Keratinocyte (primary cell): ENCODE measurements around the gene EEF1AKMT2. TPM values are rescaled to one million over a fixed set of nuclear protein-coding genes. Genes with fewer than 3 reads are reported as not detected.

Experiments used
- DNase-seq: peaks from one replicate; pipeline ENCODE4 v3.0.0-alpha.2; 2011; ENCODE audit warnings: low read depth, missing footprints, low spot score
- FAIRE-seq: peaks from 2 replicates; lab custom pipeline; 2011; peaks lifted over from hg19 to GRCh38; lab: Jason Lieb, UNC
- H2AFZ ChIP-seq: 2 replicates; pipeline ENCODE4 v1.6.0; 2012; ENCODE audit warnings: low read length, control low read depth, inconsistent platforms; ENCODE audit not compliant: control insufficient read depth
- H3K27ac ChIP-seq: 2 replicates; pipeline ENCODE4 v1.5.1; 2011; ENCODE audit warnings: low read length; ENCODE audit not compliant: control insufficient read depth, insufficient read depth
- H3K27me3 ChIP-seq: 3 replicates; pipeline ENCODE4 v1.6.0; 2011; ENCODE audit warnings: low read length; ENCODE audit not compliant: control insufficient read depth, insufficient read depth; ENCODE audit errors: extremely low read depth
- H3K36me3 ChIP-seq, 2 experiments: 2 replicates in 1 of 2; 3 replicates in 1 of 2; pipeline ENCODE4 v1.5.1; 2011; ENCODE audit warnings: low read length in 2 of 2, mild to moderate bottlenecking in 1 of 2; ENCODE audit not compliant: control insufficient read depth in 2 of 2, insufficient read depth in 2 of 2; ENCODE audit errors: extremely low read depth in 1 of 2
- H3K4me1 ChIP-seq: 3 replicates; pipeline ENCODE4 v1.5.1; 2011; ENCODE audit warnings: low read length; ENCODE audit not compliant: control insufficient read depth, insufficient read depth; ENCODE audit errors: extremely low read depth
- H3K4me2 ChIP-seq: 3 replicates; pipeline ENCODE4 v1.6.0; 2011; ENCODE audit warnings: low read depth, low read length; ENCODE audit not compliant: control insufficient read depth, insufficient read depth; ENCODE audit errors: extremely low read depth
- H3K4me3 ChIP-seq, 3 experiments: fragments of 200-600 bp in 1 of 3; sonication (generic) in 1 of 3; 2 replicates in 2 of 3; 3 replicates in 1 of 3; pipeline ENCODE4 v1.5.1; 2011 to 2016; ENCODE audit warnings: low read length in 3 of 3, mild to moderate bottlenecking in 3 of 3, control low read depth in 2 of 3, inconsistent platforms in 1 of 3, low read depth in 1 of 3, mixed read lengths in 1 of 3, mixed run types in 1 of 3, moderate library complexity in 1 of 3; ENCODE audit not compliant: control insufficient read depth in 2 of 3, insufficient read depth in 2 of 3; ENCODE audit errors: extremely low read depth in 1 of 3
- H3K79me2 ChIP-seq: 2 replicates; pipeline ENCODE4 v1.6.0; 2012; ENCODE audit warnings: low read length; ENCODE audit not compliant: control insufficient read depth, insufficient read depth
- H3K9ac ChIP-seq: 3 replicates; pipeline ENCODE4 v1.6.0; 2011; ENCODE audit warnings: low read length; ENCODE audit not compliant: control insufficient read depth, insufficient read depth; ENCODE audit errors: extremely low read depth
- H3K9me1 ChIP-seq: 3 replicates; pipeline ENCODE4 v1.6.0; 2011; ENCODE audit warnings: low read length; ENCODE audit not compliant: control insufficient read depth, insufficient read depth; ENCODE audit errors: extremely low read depth
- H3K9me3 ChIP-seq: 2 replicates; pipeline ENCODE4 v1.5.1; 2012; ENCODE audit warnings: low read depth, low read length; ENCODE audit not compliant: control insufficient read depth
- H4K20me1 ChIP-seq: 3 replicates; pipeline ENCODE4 v1.6.0; 2011; ENCODE audit warnings: low read length; ENCODE audit not compliant: control insufficient read depth, insufficient read depth; ENCODE audit errors: extremely low read depth
- EZH2 ChIP-seq: IDR thresholded peaks from one replicate; pipeline ENCODE4 v1.6.1; 2012; ENCODE audit warnings: inconsistent platforms, mild to moderate bottlenecking, low read length, moderate library complexity
- dilution Hi-C: fragments of 300-500 bp; cut with MboI; formaldehyde crosslinking; loops from one replicate; pipeline ENCODE4 v1.7.0; 2020; ENCODE audit warnings: low sequenced_read_pairs; ENCODE audit not compliant: extremely low pct_ligation_motif_present
- polyA plus RNA-seq, 5 experiments: library from polyadenylated mRNA; depleted of rRNA in 3 of 5; stranded (reverse) in 3 of 5; stranded (forward) in 1 of 5; unstranded in 1 of 5; fragments of >200 nt; gene quantifications; 1 replicate in 1 of 5; 2 replicates in 3 of 5; 3 replicates in 1 of 5; pipeline versions ENCODE4 v1.2.1 to v1.2.3, GENCODE V29; 2011 to 2012; ENCODE audit warnings: missing spikeins in 2 of 5, low read depth in 1 of 5, low replicate concordance in 1 of 5
- TF ChIP-seq, protein P1 (sequence below), 3 experiments: IDR thresholded peaks in 1 of 3; conservative IDR thresholded peaks in 1 of 3; optimal IDR thresholded peaks in 1 of 3; 2 replicates in 2 of 3; 3 replicates in 1 of 3; pipeline versions ENCODE3 to v1.5.1; 2011; ENCODE audit warnings: low read length in 3 of 3, mild to moderate bottlenecking in 3 of 3, moderate library complexity in 2 of 3, control low read depth in 1 of 3, inconsistent platforms in 1 of 3; ENCODE audit not compliant: insufficient read depth in 2 of 3; ENCODE audit errors: extremely low read depth in 1 of 3

EEF1AKMT2 gene
- polyA plus RNA-seq, 1 donor (not counting 4 experiments of a cell fraction or from before 2014, with no cell fraction given) = 19.1 TPM

- no peaks in the 10 kb centered on the region for H3K9me3 ChIP-seq
- H4K20me1 ChIP-seq = peaks cover 4% of the 10 kb centered on the region
- H3K27me3 ChIP-seq = no peaks in the 10 kb centered on the region
- no peak overlapping the region for H3K9ac ChIP-seq
- no peak overlapping the region for H3K4me3 ChIP-seq
- H3K4me1 ChIP-seq = peaks cover 13% of the 10 kb centered on the region
- dilution Hi-C loops = no loop called here
- H3K36me3 ChIP-seq = peaks cover 2 to 5% of the 10 kb centered on the region in 2 experiments
- no peak for FAIRE-seq
- H3K4me2 ChIP-seq = no peak overlapping the region
- no peaks in the 10 kb centered on the region for H3K9me1 ChIP-seq
- TF ChIP-seq, protein P1, sequence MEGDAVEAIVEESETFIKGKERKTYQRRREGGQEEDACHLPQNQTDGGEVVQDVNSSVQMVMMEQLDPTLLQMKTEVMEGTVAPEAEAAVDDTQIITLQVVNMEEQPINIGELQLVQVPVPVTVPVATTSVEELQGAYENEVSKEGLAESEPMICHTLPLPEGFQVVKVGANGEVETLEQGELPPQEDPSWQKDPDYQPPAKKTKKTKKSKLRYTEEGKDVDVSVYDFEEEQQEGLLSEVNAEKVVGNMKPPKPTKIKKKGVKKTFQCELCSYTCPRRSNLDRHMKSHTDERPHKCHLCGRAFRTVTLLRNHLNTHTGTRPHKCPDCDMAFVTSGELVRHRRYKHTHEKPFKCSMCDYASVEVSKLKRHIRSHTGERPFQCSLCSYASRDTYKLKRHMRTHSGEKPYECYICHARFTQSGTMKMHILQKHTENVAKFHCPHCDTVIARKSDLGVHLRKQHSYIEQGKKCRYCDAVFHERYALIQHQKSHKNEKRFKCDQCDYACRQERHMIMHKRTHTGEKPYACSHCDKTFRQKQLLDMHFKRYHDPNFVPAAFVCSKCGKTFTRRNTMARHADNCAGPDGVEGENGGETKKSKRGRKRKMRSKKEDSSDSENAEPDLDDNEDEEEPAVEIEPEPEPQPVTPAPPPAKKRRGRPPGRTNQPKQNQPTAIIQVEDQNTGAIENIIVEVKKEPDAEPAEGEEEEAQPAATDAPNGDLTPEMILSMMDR (optimal IDR thresholded peaks at IDR 0.05 in 1 of 3, IDR thresholded peaks at IDR 0.05 in 1 of 3, conservative IDR thresholded peaks at IDR 0.05 in 1 of 3; ENCODE audit: extremely low read depth in 1 of 3, insufficient read depth in 2 of 3, low read length in 3 of 3) = no peak
- TF ChIP-seq EZH2 = no peak
- no peak overlapping the region for H2AFZ ChIP-seq
- H3K27ac ChIP-seq = no peak overlapping the region
- H3K79me2 ChIP-seq = peaks cover 45% of the 10 kb centered on the region
- DNase-seq = no peak
Measured at GRCh38 chr10:124712704-124713407, 78.8 kb downstream of the EEF1AKMT2 start.

DNA sequence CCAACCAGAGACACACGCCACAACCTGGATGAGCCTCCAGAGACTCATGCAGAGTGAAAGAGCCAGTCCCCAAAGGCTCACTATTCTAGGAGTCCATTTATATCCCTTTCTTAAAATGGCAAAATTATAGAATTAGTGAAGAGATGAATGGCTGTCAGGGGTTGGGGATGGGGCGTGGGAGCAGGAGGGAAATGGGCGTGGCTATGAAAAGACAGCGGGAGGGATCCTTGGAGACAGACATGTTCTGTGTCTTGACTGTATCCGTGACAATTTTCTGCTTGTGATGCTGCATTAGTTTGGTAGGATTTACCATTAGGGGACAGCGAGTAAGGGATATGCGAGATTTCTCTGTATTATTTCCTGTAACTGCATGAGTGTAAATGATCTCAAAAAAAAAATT, 80.5 kb downstream of the EEF1AKMT2 start:
- H3K9me1 ChIP-seq = no peaks in the 10 kb centered on the region
- H2AFZ ChIP-seq = no peak overlapping the region
- peaks cover 13% of the 10 kb centered on the region for H3K4me1 ChIP-seq
- no peak overlapping the region for H3K27ac ChIP-seq
- no peaks in the 10 kb centered on the region for H3K27me3 ChIP-seq
- no peaks in the 10 kb centered on the region for H4K20me1 ChIP-seq
- H3K9me3 ChIP-seq = no peaks in the 10 kb centered on the region
- peaks cover 0 to 7% of the 10 kb centered on the region in 2 experiments for H3K36me3 ChIP-seq
- no peak overlapping the region for H3K9ac ChIP-seq
- TF ChIP-seq, protein P1 (optimal IDR thresholded peaks at IDR 0.05 in 1 of 3, IDR thresholded peaks at IDR 0.05 in 1 of 3, conservative IDR thresholded peaks at IDR 0.05 in 1 of 3; ENCODE audit: extremely low read depth in 1 of 3, insufficient read depth in 2 of 3, low read length in 3 of 3) = no peak
- no peak for TF ChIP-seq EZH2
- dilution Hi-C loops = no loop called here
- no peak overlapping the region for H3K4me3 ChIP-seq
- H3K79me2 ChIP-seq = peaks cover 32% of the 10 kb centered on the region
- FAIRE-seq (no peak), DNase-seq (no peak)
- H3K4me2 ChIP-seq = no peak overlapping the region
